Measurements from ENCODE around the gene MICB. TPM values are rescaled to one million over a fixed set of nuclear protein-coding genes. Genes with fewer than 3 reads are reported as not detected.

Gene MICB
- total and polyA plus RNA-seq, 9 of the 15 experiments (the other 6 are each of a cell fraction or from before 2014, with no cell fraction given): 13.3 to 34.5 (median 19.8) TPM

DNA sequence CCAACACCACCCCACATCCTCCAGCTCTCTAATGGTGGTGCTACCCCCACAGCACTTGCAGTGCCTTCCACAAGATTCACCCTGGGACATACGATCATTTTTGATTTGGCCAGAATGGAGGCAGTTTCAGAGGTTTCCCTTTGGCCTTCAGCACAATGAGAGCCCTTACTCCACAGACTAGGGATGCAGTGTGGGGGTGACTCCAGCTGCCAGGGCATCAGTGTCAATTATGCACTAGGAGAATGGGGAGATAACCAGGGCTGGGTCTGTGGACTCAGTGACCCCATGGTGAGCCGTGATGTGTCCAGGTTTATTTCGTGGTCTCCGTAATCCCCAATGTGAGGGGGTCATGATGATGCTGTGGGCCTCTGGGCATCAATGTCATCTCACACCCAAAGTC lies 31.5 kb upstream of the MICB start:
- CTCF ChIA-PET (ENCODE audit: low intra/inter-chr PET ratio): no interaction called here
- BruUV-seq (replicated peaks): no TSS peak

GRCh38 chr6:31467151-31467550 lies 30.8 kb upstream of the MICB start:
- Histone ChIP-seq H3K4me1 (replicated peaks in 1 of 2; ENCODE audit: control insufficient read depth in 2 of 2, insufficient read depth in 2 of 2, low read length in 2 of 2) (peaks cover 0 to 6% of the 10 kb centered on the region in 2 experiments; a peak in 3 of 5 replicates), H4K20me1 (replicated peaks; ENCODE audit: control insufficient read depth, insufficient read depth, low read length) (peaks cover 18% of the 10 kb centered on the region; the same call in 1 of the 2 replicates), H3K27ac (ENCODE audit: extremely low read depth, low read depth, low read length) (no peak overlapping the region), H3K4me3 (no peak overlapping the region), H3K36me3 (ENCODE audit: control insufficient read depth, insufficient read depth, low read length) (no peaks in the 10 kb centered on the region), H2AFZ (ENCODE audit: low read depth, low read length) (no peak overlapping the region), H3K9me3 (replicated peaks; ENCODE audit: control insufficient read depth, insufficient read depth, low read depth, low read length) (no peaks in the 10 kb centered on the region), H3K9ac (ENCODE audit: insufficient read depth in 1 of 2, low read depth in 2 of 2, low read length in 2 of 2) (no peak overlapping the region), H3K9me1 (ENCODE audit: control insufficient read depth, insufficient read depth, low read length) (no peaks in the 10 kb centered on the region), H3K79me2 (ENCODE audit: control insufficient read depth, insufficient read depth, low read length) (no peaks in the 10 kb centered on the region), H3K4me2 (ENCODE audit: insufficient read depth, low read length) (no peak overlapping the region), H3K27me3 (ENCODE audit: control insufficient read depth in 2 of 2, insufficient read depth in 2 of 2, low read length in 2 of 2) (peaks cover 31 to 68% of the 10 kb centered on the region in 2 experiments; a peak in 4 of 5 replicates)
- FAIRE-seq (no peak), ATAC-seq (no peak), DNase-seq (ENCODE audit: extremely low read depth in 1 of 4, low spot score in 3 of 4) (peak in 1 of 4 experiments; percentile 40)
- intact Hi-C loops (cut with micrococcal nuclease) (no loop called here), in situ Hi-C loops (cut with MboI) (no loop called here)
- no TSS peak for BruUV-seq (replicated peaks)
- CTCF ChIA-PET (ENCODE audit: low intra/inter-chr PET ratio): no interaction called here
- POLR2A ChIA-PET: no interaction called here
- TF ChIP-seq RFX1 (IDR thresholded peaks at IDR 0.05) (peak; percentile 91), ERF (CRISPR knock-in tag; IDR thresholded peaks at IDR 0.05) (no peak)
- WGBS (ENCODE audit: insufficient coverage, low coverage, missing lambda C conversion rate): 3% methylated on average over 8 of the region's 8 CpGs

More for the DNA sequence above, 31.5 kb upstream of the MICB start:
- H3K4me1 ChIP-seq (replicated peaks in 1 of 2; ENCODE audit: control insufficient read depth in 2 of 2, insufficient read depth in 2 of 2, low read length in 2 of 2): peaks cover 0 to 6% of the 10 kb centered on the region in 2 experiments; a peak in 3 of 5 replicates
- TF ChIP-seq NFIX (CRISPR knock-in tag; IDR thresholded peaks at IDR 0.05; ENCODE audit: low read depth) (no peak), XRCC5 (IDR thresholded peaks at IDR 0.05; ENCODE audit: low read depth, low read length) (no peak)
- 0% methylated on average over 4 of the region's 4 CpGs for WGBS (ENCODE audit: insufficient coverage, low coverage, missing lambda C conversion rate)
- no peak overlapping the region for H3K9ac ChIP-seq (ENCODE audit: insufficient read depth in 1 of 2, low read depth in 2 of 2, low read length in 2 of 2)
- H3K9me1 ChIP-seq (ENCODE audit: control insufficient read depth, insufficient read depth, low read length): no peaks in the 10 kb centered on the region
- POLR2A ChIA-PET: no interaction called here
- H3K4me2 ChIP-seq (ENCODE audit: insufficient read depth, low read length): no peak overlapping the region
- H3K4me3 ChIP-seq: no peak overlapping the region
- peaks cover 34 to 70% of the 10 kb centered on the region in 2 experiments; a peak in 4 of 5 replicates for H3K27me3 ChIP-seq (ENCODE audit: control insufficient read depth in 2 of 2, insufficient read depth in 2 of 2, low read length in 2 of 2)
- intact Hi-C loops (cut with micrococcal nuclease): no loop called here
- H3K36me3 ChIP-seq (ENCODE audit: control insufficient read depth, insufficient read depth, low read length): no peaks in the 10 kb centered on the region
- DNase-seq (ENCODE audit: extremely low read depth in 1 of 4, low spot score in 3 of 4) (no peak), FAIRE-seq (no peak), ATAC-seq (no peak)
- no peaks in the 10 kb centered on the region for H3K9me3 ChIP-seq (replicated peaks; ENCODE audit: control insufficient read depth, insufficient read depth, low read depth, low read length)
- H3K79me2 ChIP-seq (ENCODE audit: control insufficient read depth, insufficient read depth, low read length): no peaks in the 10 kb centered on the region
- H4K20me1 ChIP-seq (replicated peaks; ENCODE audit: control insufficient read depth, insufficient read depth, low read length): peaks cover 15% of the 10 kb centered on the region; the same call in 1 of the 2 replicates
- no peak overlapping the region for H2AFZ ChIP-seq (ENCODE audit: low read depth, low read length)
- H3K27ac ChIP-seq (ENCODE audit: extremely low read depth, low read depth, low read length): no peak overlapping the region
- in situ Hi-C loops (cut with MboI): no loop called here

Measured in K562 (cell line).